ENCODE results near the gene NPB. TPM values are rescaled to one million over a fixed set of nuclear protein-coding genes. Genes with fewer than 3 reads are reported as not detected.

NPB gene
- total and polyA plus RNA-seq, 4 donors: 0.15 to 0.92 (median 0.55) TPM

DNA sequence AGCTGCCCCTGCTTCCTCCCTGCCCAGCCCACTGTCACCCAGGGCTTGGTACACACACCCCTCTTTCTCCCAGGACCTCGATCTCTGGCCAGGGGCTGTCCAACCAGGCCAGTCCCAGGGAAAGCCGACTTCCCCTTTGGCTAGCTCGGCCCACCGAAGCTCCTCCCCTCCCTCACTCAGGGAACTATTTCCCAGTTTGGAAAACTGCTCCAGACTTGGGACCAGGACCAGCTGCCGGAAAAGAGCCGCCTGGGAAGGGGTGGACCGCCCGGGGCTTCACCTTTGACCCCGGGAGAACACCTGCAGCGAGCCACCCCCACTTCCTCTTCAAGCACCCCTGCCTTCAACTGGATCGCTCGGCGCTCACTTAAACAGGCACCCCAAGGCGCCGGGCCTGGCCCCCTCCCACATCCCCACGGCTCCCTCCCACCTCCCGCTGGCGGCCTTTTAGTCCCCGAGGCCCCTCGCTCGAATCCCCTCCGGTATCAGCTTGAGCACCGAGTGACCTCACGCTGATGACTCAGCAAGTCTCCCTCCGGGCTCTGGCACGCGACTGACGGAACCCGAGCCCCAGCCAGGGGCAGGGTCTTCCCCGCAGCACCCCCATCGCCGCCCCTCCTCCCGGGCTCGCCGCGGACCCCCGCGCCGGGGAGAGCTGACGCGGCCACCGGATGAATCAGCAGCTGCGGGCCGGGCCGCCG is 24.6 kb downstream of the NPB start:
- peaks cover 34 to 75% (median 51%) of the 10 kb centered on the region in 4 donors for H3K4me1 ChIP-seq (ENCODE audit: control insufficient read depth in 4 of 4, insufficient read depth in 4 of 4, low read length in 3 of 4)
- peak overlapping the region; percentile 63 to 93 (median 75) for H3K4me3 ChIP-seq (ENCODE audit: low read depth in 1 of 3, low read length in 3 of 3)
- TF ChIP-seq MAX (IDR thresholded peaks at IDR 0.05): peak; percentile 95
- TF ChIP-seq, protein P1, sequence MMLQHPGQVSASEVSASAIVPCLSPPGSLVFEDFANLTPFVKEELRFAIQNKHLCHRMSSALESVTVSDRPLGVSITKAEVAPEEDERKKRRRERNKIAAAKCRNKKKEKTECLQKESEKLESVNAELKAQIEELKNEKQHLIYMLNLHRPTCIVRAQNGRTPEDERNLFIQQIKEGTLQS (IDR thresholded peaks at IDR 0.05): no peak
- peak; percentile 83 for TF ChIP-seq SP1 (IDR thresholded peaks at IDR 0.05)
- TF ChIP-seq RXRA (IDR thresholded peaks at IDR 0.05): peak; percentile 77 to 83
- TF ChIP-seq RAD21 (IDR thresholded peaks at IDR 0.05): peak in 1 of 2 donors; percentile 51
- TF ChIP-seq FOXA2 (IDR thresholded peaks at IDR 0.05): no peak
- TF ChIP-seq GABPA (IDR thresholded peaks at IDR 0.05 in 1 of 2, conservative IDR thresholded peaks at IDR 0.05 in 1 of 2): peak in 1 of 2 donors; percentile 74
- peak; percentile 93 for TF ChIP-seq REST (IDR thresholded peaks at IDR 0.05)
- TF ChIP-seq NR2F2 (IDR thresholded peaks at IDR 0.05): peak; percentile 94
- no peak for TF ChIP-seq JUND (IDR thresholded peaks at IDR 0.05)
- TF ChIP-seq YY1 (IDR thresholded peaks at IDR 0.05): peak; percentile 49
- TF ChIP-seq, protein P2, sequence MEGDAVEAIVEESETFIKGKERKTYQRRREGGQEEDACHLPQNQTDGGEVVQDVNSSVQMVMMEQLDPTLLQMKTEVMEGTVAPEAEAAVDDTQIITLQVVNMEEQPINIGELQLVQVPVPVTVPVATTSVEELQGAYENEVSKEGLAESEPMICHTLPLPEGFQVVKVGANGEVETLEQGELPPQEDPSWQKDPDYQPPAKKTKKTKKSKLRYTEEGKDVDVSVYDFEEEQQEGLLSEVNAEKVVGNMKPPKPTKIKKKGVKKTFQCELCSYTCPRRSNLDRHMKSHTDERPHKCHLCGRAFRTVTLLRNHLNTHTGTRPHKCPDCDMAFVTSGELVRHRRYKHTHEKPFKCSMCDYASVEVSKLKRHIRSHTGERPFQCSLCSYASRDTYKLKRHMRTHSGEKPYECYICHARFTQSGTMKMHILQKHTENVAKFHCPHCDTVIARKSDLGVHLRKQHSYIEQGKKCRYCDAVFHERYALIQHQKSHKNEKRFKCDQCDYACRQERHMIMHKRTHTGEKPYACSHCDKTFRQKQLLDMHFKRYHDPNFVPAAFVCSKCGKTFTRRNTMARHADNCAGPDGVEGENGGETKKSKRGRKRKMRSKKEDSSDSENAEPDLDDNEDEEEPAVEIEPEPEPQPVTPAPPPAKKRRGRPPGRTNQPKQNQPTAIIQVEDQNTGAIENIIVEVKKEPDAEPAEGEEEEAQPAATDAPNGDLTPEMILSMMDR (IDR thresholded peaks at IDR 0.05; ENCODE audit: low read depth, low read length, missing input control): no peak
- TF ChIP-seq, protein P3, sequence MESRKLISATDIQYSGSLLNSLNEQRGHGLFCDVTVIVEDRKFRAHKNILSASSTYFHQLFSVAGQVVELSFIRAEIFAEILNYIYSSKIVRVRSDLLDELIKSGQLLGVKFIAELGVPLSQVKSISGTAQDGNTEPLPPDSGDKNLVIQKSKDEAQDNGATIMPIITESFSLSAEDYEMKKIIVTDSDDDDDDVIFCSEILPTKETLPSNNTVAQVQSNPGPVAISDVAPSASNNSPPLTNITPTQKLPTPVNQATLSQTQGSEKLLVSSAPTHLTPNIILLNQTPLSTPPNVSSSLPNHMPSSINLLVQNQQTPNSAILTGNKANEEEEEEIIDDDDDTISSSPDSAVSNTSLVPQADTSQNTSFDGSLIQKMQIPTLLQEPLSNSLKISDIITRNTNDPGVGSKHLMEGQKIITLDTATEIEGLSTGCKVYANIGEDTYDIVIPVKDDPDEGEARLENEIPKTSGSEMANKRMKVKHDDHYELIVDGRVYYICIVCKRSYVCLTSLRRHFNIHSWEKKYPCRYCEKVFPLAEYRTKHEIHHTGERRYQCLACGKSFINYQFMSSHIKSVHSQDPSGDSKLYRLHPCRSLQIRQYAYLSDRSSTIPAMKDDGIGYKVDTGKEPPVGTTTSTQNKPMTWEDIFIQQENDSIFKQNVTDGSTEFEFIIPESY (IDR thresholded peaks at IDR 0.05): no peak
- TF ChIP-seq HNF4G (IDR thresholded peaks at IDR 0.05): peak; percentile 22
- peak; percentile 70 to 81 for TF ChIP-seq EGR1 (IDR thresholded peaks at IDR 0.05; ENCODE audit: low read depth in 2 of 2)
- TF ChIP-seq FOXA1 (IDR thresholded peaks at IDR 0.05): no peak
- no peak for TF ChIP-seq TAF1 (conservative IDR thresholded peaks at IDR 0.05)
- TF ChIP-seq HNF4A (conservative IDR thresholded peaks at IDR 0.05): peak; percentile 73 to 77
- peak overlapping the region; percentile 55 to 86 for H3K9ac ChIP-seq (ENCODE audit: low read depth in 1 of 2, low read length in 2 of 2)
- peak; percentile 76 for DNase-seq (ENCODE audit: low spot score)
- WGBS: under 1% methylated on average over 46 of the region's 46 CpGs
- no peaks in the 10 kb centered on the region for H3K9me3 ChIP-seq (ENCODE audit: control insufficient read depth in 4 of 4, low read length in 3 of 4)
- H3K27ac ChIP-seq (ENCODE audit: low read depth in 1 of 2, low read length in 2 of 2): peak overlapping the region; percentile 91 to 96
- H3K36me3 ChIP-seq (ENCODE audit: control insufficient read depth in 4 of 4, insufficient read depth in 3 of 4, low read depth in 1 of 4, low read length in 3 of 4): peaks cover 0 to 4% (median 2%) of the 10 kb centered on the region in 4 donors
- no peaks in the 10 kb centered on the region for H3K27me3 ChIP-seq (ENCODE audit: control insufficient read depth in 4 of 4, insufficient read depth in 4 of 4, low read length in 3 of 4)

Data from liver (tissue), 9 donors.